Thoracic aorta (tissue), 2 donors: Measurements from ENCODE around the gene DYRK1A. TPM values are rescaled to one million over a fixed set of nuclear protein-coding genes. Genes with fewer than 3 reads are reported as not detected.

Experiments
- ATAC-seq: fragments of 150-250 bp; one replicate; pipeline ENCODE4 v1.8.0; 2017; ENCODE audit warnings: low read depth; ENCODE audit not compliant: insufficient number of reproducible peaks, low FRiP score
- DNase-seq: peaks from one replicate; pipeline ENCODE4 v3.0.0-alpha.2; 2020; ENCODE audit warnings: low spot score
- H3K27ac ChIP-seq, 2 donors: fragments of 200-600 bp; sonication (generic); 1 replicate in 1 of 2; 2 replicates in 1 of 2; pipeline ENCODE4 v1.5.1; 2016; ENCODE audit warnings: mild to moderate bottlenecking in 2 of 2, moderate library complexity in 2 of 2
- H3K27me3 ChIP-seq: fragments of 200-600 bp; sonication (generic); replicated peaks from 2 replicates; pipeline ENCODE4 v1.6.0; 2016; ENCODE audit warnings: mild to moderate bottlenecking; ENCODE audit not compliant: insufficient read depth
- H3K36me3 ChIP-seq: fragments of 200-600 bp; sonication (generic); one replicate; pipeline ENCODE4 v1.5.1; 2016
- H3K4me1 ChIP-seq, 2 donors: fragments of 200-600 bp; sonication (generic); 1 replicate in 1 of 2; 2 replicates in 1 of 2; pipeline versions ENCODE4 v1.5.1 to v1.6.0; 2016; ENCODE audit warnings: low read depth in 2 of 2, mild to moderate bottlenecking in 1 of 2; ENCODE audit not compliant: control insufficient read depth in 1 of 2
- H3K4me3 ChIP-seq: fragments of 200-600 bp; sonication (generic); 2 replicates; pipeline ENCODE4 v1.5.1; 2016; ENCODE audit warnings: mild to moderate bottlenecking
- H3K9me3 ChIP-seq: fragments of 200-600 bp; sonication (generic); 2 replicates; pipeline ENCODE4 v1.5.1; 2016
- total RNA-seq, 2 donors: library from RNA; depleted of rRNA; stranded (reverse); fragments of >200 nt; gene quantifications; one replicate each; pipeline versions ENCODE4 v1.1.0 to v1.2.3, GENCODE V29; 2016
- TF ChIP-seq, protein P1 (sequence below): fragments of 200-600 bp; sonication (generic); IDR thresholded peaks from one replicate; pipeline ENCODE4 v1.5.1; 2019; ENCODE audit warnings: antibody characterized with exemption

DYRK1A gene
- total RNA-seq, 2 donors from 2014 or later = 77.2 to 93.8 TPM

DNA sequence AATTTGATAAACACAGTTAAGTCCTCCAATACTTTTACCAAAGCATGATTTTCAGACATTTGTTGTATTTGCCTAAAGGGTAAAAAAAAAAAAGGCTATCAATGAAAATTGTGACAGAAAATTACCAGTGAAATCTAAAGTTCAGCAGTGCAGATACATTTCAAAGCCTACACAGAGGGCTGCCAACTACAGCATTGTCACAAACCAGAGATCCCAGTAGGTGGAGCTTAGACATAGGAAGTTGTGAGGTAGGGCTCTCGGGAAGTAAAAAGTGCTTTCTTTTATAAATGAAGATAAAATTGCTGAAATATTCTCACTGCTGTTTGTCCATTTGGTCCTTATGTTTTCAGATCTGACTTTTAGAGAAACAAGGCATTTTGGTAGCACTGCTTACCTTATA, 123.0 kb downstream of the DYRK1A start:
- Histone ChIP-seq H3K4me3 (no peak overlapping the region), H3K27me3 (no peaks in the 10 kb centered on the region), H3K36me3 (peaks cover 11% of the 10 kb centered on the region), H3K27ac (no peak overlapping the region), H3K4me1 (peaks cover 6% of the 10 kb centered on the region in 2 donors), H3K9me3 (no peaks in the 10 kb centered on the region)
- no peak for ATAC-seq
- TF ChIP-seq, protein P1, sequence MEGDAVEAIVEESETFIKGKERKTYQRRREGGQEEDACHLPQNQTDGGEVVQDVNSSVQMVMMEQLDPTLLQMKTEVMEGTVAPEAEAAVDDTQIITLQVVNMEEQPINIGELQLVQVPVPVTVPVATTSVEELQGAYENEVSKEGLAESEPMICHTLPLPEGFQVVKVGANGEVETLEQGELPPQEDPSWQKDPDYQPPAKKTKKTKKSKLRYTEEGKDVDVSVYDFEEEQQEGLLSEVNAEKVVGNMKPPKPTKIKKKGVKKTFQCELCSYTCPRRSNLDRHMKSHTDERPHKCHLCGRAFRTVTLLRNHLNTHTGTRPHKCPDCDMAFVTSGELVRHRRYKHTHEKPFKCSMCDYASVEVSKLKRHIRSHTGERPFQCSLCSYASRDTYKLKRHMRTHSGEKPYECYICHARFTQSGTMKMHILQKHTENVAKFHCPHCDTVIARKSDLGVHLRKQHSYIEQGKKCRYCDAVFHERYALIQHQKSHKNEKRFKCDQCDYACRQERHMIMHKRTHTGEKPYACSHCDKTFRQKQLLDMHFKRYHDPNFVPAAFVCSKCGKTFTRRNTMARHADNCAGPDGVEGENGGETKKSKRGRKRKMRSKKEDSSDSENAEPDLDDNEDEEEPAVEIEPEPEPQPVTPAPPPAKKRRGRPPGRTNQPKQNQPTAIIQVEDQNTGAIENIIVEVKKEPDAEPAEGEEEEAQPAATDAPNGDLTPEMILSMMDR = no peak
- no peak for DNase-seq

GRCh38 chr21:37490084-37490483, 123.5 kb downstream of the DYRK1A start:
- TF ChIP-seq, protein P1 = no peak
- Histone ChIP-seq H3K4me1 (peaks cover 6% of the 10 kb centered on the region in 2 donors), H3K36me3 (peaks cover 11% of the 10 kb centered on the region), H3K9me3 (no peaks in the 10 kb centered on the region), H3K4me3 (no peak overlapping the region), H3K27me3 (no peaks in the 10 kb centered on the region), H3K27ac (no peak overlapping the region)
- ATAC-seq (no peak), DNase-seq (no peak)

DNA sequence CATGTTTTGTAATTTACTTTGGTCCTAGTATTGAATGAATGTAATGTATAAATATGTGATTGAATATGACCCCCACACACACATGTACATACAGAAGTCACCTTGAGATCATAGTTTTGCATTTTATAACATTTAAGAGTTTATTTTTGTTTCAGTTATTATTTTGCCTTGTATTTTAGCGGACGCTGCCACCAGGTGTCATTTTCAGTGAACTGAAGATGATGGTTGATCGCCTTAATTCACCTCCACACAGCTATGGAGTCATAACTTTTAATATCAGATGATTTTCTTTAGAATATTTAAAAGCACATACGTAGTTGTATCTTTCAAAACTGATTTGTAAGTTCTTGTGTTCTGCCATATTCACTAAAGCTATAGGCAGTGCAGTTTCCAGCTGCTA, 130.4 kb downstream of the DYRK1A start:
- peaks cover 0 to 4% of the 10 kb centered on the region in 2 donors for H3K4me1 ChIP-seq
- TF ChIP-seq, protein P1 = no peak
- H3K27me3 ChIP-seq = no peaks in the 10 kb centered on the region
- H3K4me3 ChIP-seq = no peak overlapping the region
- ATAC-seq (no peak), DNase-seq (no peak)
- no peaks in the 10 kb centered on the region for H3K9me3 ChIP-seq
- no peak overlapping the region for H3K27ac ChIP-seq
- peaks cover 3% of the 10 kb centered on the region for H3K36me3 ChIP-seq

DNA sequence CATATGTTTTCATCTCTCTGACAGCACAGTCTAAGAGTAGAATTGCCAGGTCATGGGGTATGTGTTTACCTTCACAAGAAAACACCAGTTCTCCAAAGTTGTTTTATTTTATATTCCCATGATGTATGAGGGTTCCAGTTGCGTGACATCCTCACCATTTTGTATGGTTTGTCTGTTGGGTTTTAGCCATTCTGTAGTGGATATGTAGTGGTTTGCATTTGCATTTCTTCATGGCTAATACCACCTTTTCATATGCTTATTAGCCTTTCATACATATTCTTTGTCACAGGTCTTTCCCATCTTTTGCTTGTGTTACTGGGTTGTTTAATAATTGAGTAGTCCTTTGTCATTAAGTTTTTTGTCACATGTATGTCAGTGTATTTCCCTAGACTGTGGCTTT, 132.1 kb downstream of the DYRK1A start:
- DNase-seq = no peak
- no peaks in the 10 kb centered on the region for H3K27me3 ChIP-seq
- H3K4me3 ChIP-seq = no peak overlapping the region
- H3K27ac ChIP-seq = no peak overlapping the region
- peaks cover 0 to 4% of the 10 kb centered on the region in 2 donors for H3K4me1 ChIP-seq
- H3K36me3 ChIP-seq = peaks cover 3% of the 10 kb centered on the region
- ATAC-seq = no peak
- TF ChIP-seq, protein P1 = no peak
- peaks cover 5% of the 10 kb centered on the region for H3K9me3 ChIP-seq

DNA sequence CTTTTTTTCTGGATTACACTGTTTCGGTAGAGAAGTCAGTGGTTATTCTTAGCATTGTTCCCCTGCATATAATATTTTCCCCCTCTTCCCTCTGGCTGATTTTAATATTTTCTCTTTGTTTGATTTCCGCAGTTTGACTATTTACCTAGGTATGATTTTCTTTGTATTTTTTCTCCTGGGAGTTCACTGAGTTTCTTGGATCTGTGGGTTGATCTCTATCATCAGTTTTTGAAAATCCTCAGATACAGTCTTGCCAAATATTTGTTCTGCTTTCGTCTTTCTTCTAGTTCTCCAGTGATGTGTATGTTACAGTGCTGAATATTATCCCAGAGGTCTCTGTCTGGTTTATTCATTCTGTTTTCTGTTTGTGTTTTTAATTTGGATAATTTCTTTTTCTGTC, 136.4 kb downstream of the DYRK1A start:
- DNase-seq (no peak), ATAC-seq (no peak)
- no peak overlapping the region for H3K27ac ChIP-seq
- H3K27me3 ChIP-seq = no peaks in the 10 kb centered on the region
- H3K4me3 ChIP-seq = no peak overlapping the region
- H3K36me3 ChIP-seq = peaks cover 33% of the 10 kb centered on the region
- TF ChIP-seq, protein P1 = no peak
- peaks cover 5% of the 10 kb centered on the region for H3K9me3 ChIP-seq
- no peaks in the 10 kb centered on the region for H3K4me1 ChIP-seq
